Pancreas (tissue), 10 donors: ENCODE measurements around the gene SFRP2. TPM values are rescaled to one million over a fixed set of nuclear protein-coding genes. Genes with fewer than 3 reads are reported as not detected.

Experiments
- ATAC-seq, 4 donors: fragments of 200-7000 bp; cut with Tn5 transposase; one replicate each; pipeline versions ENCODE4 v1.8.0 to v1.9.1; 2020; ENCODE audit warnings: mild to moderate bottlenecking in 4 of 4, moderate library complexity in 4 of 4
- DNase-seq, 6 donors: peaks; one replicate each; pipeline ENCODE4 v3.0.0-alpha.2; 2020
- FAIRE-seq: peaks from 2 replicates; lab custom pipeline; 2012; peaks lifted over from hg19 to GRCh38; lab: Jason Lieb, UNC
- H3K27ac ChIP-seq, 4 donors: fragments of 200-600 bp; sonication (generic); 1 replicate in 3 of 4; 2 replicates in 1 of 4; pipeline versions ENCODE4 v1.5.0 to v1.8.0; 2020
- H3K27me3 ChIP-seq, 4 donors: fragments of 200-600 bp; one replicate each; pipeline ENCODE4 v1.8.0; 2021
- H3K36me3 ChIP-seq, 3 donors: fragments of 200-600 bp; sonication (generic) in 1 of 3; one replicate each; pipeline versions ENCODE4 v1.5.0 to v1.8.0; 2020 to 2021
- H3K4me1 ChIP-seq, 3 donors: fragments of 200-600 bp; one replicate each; pipeline ENCODE4 v1.8.0; 2021
- H3K4me3 ChIP-seq, 4 donors: fragments of 200-600 bp; sonication (generic) in 2 of 4; one replicate each; pipeline versions ENCODE4 v1.5.0 to v1.8.0; 2020 to 2021
- H3K9me3 ChIP-seq, 4 donors: fragments of 200-600 bp; one replicate each; pipeline ENCODE4 v1.8.0; 2021
- CTCF ChIP-seq, 4 donors: fragments of 200-600 bp; sonication (generic) in 3 of 4; IDR thresholded peaks; one replicate each; pipeline versions ENCODE4 v1.5.0 to v1.8.0; 2021; ENCODE audit warnings: antibody characterized with exemption in 4 of 4
- WGBS, 2 donors: extraction: QIAGEN DNeasy Blood & Tissue Kit; methylation state at CpG; one replicate each; pipeline ENCODE4 v1.1.7; 2013; 5-methylcytosine and 5-hydroxymethylcytosine counted together
- intact Hi-C, 3 donors: fragments of 100-400 bp; cut with DNase I; formaldehyde crosslinking; loops; one replicate each; pipeline versions ENCODE4 v1.11.1 to v1.14.2; 2022
- polyA plus RNA-seq, 2 donors: library from polyadenylated mRNA; stranded (reverse); fragments of 200-250 nt; gene quantifications; one replicate each; pipeline ENCODE4 v1.2.3, GENCODE V29; 2013
- total RNA-seq, 6 donors: library from RNA; stranded (reverse); fragmentation: NEBNext Ultra II Directional in 4 of 6; extraction: Animal tissue kit (Norgen Biotek cat#: 25700) in 4 of 6; gene quantifications; one replicate each; pipeline versions ENCODE4 v1.2.1 to v1.2.4, GENCODE V29; 2021 to 2023
- donor health status: healthy with polysubstance abuse.
- donor health status: DM: no; HTN: no; CAD: no; lungs with moderate emphysema.
- donor health status: DM: no; HTN: no; CAD: no.
- donor health status: control.
- donor health status: control.
- donor health status: Bipolar disorder and iron deficiency.
- donor health status: DM: yes; HTN: yes; CAD: no.
- donor health status: DM: no; HTN: no; CAD: no.
- donor health status: DM: no; HTN: no; CAD: no.
- donor health status: DM: yes; HTN: yes; CAD: no.

The SFRP2 gene
- total and polyA plus RNA-seq, 8 donors, result 1.5 to 136 (median 5.8) TPM

- no peaks in the 10 kb centered on the region for H3K27me3 ChIP-seq
- FAIRE-seq (no peak), DNase-seq (no peak), ATAC-seq (peak in 2 of 4 donors; percentile 14 to 29)
- H3K4me1 ChIP-seq, result no peaks in the 10 kb centered on the region
- no peak overlapping the region for H3K4me3 ChIP-seq
- H3K27ac ChIP-seq, result no peak overlapping the region
- WGBS, 2 donors, result 77 to 79% methylated on average over 4 of the region's 4 CpGs
- TF ChIP-seq CTCF (IDR thresholded peaks at IDR 0.05), result no peak
- H3K36me3 ChIP-seq, result no peaks in the 10 kb centered on the region
- H3K9me3 ChIP-seq, result no peaks in the 10 kb centered on the region
- intact Hi-C loops, result no loop called here
Observed at GRCh38 chr4:153747406-153747955, 41.4 kb downstream of the SFRP2 start.

- Histone ChIP-seq H3K27ac (no peak overlapping the region), H3K4me3 (no peak overlapping the region), H3K36me3 (no peaks in the 10 kb centered on the region), H3K9me3 (no peaks in the 10 kb centered on the region), H3K27me3 (no peaks in the 10 kb centered on the region), H3K4me1 (no peaks in the 10 kb centered on the region)
- TF ChIP-seq CTCF (IDR thresholded peaks at IDR 0.05), result no peak
- no peak for DNase-seq
- intact Hi-C loops, result no loop called here
- ATAC-seq, result no peak
- FAIRE-seq, result no peak
Observed at GRCh38 chr4:153745651-153746050, 43.2 kb downstream of the SFRP2 start.

- no peaks in the 10 kb centered on the region for H3K27me3 ChIP-seq
- no peak for DNase-seq
- no peak overlapping the region for H3K4me3 ChIP-seq
- no peaks in the 10 kb centered on the region for H3K9me3 ChIP-seq
- no peak overlapping the region for H3K27ac ChIP-seq
- FAIRE-seq, result no peak
- WGBS, 2 donors, result 58 to 66% methylated on average over 2 of the region's 2 CpGs
- no peak for TF ChIP-seq CTCF (IDR thresholded peaks at IDR 0.05)
- intact Hi-C loops, result no loop called here
- H3K36me3 ChIP-seq, result no peaks in the 10 kb centered on the region
- no peaks in the 10 kb centered on the region for H3K4me1 ChIP-seq
- ATAC-seq, result no peak
Observed at GRCh38 chr4:153741541-153741940, 47.3 kb downstream of the SFRP2 start.

GRCh38 chr4:153735906-153736461 lies 52.9 kb downstream of the SFRP2 start:
- Histone ChIP-seq H3K4me3 (no peak overlapping the region), H3K27me3 (no peaks in the 10 kb centered on the region), H3K9me3 (no peaks in the 10 kb centered on the region), H3K4me1 (no peaks in the 10 kb centered on the region), H3K36me3 (no peaks in the 10 kb centered on the region), H3K27ac (no peak overlapping the region)
- TF ChIP-seq CTCF (IDR thresholded peaks at IDR 0.05), result no peak
- intact Hi-C loops, result no loop called here
- DNase-seq (no peak), ATAC-seq (no peak), FAIRE-seq (no peak)

- Histone ChIP-seq H3K9me3 (no peaks in the 10 kb centered on the region), H3K36me3 (no peaks in the 10 kb centered on the region), H3K4me3 (no peak overlapping the region), H3K27me3 (no peaks in the 10 kb centered on the region), H3K4me1 (no peaks in the 10 kb centered on the region), H3K27ac (no peak overlapping the region)
- TF ChIP-seq CTCF (IDR thresholded peaks at IDR 0.05), result no peak
- intact Hi-C loops, result no loop called here
- FAIRE-seq (no peak), ATAC-seq (no peak), DNase-seq (no peak)
- 42 to 46% methylated on average over 4 of the region's 4 CpGs for WGBS, 2 donors
Observed at GRCh38 chr4:153733751-153734448, 55.0 kb downstream of the SFRP2 start.
